ENCODE measurements around the gene GUCY2C.
"Not testable (repeated sequence)": the region's sequence is repeated elsewhere in the genome, so short reads cannot be mapped to it uniquely, and the experiment has no call there.

The GUCY2C gene

GRCh38 chr12:14696265-14696741, at the start of gene GUCY2C:
GUCY2C (minus strand) TSS chr12:14696599; CDS start chr12:14696448, 151 bp downstream.
- no peak for DNase-seq

GRCh38 chr12:14743061-14743460, 46.7 kb upstream of the GUCY2C start:
- DNase-seq = no peak

DNA sequence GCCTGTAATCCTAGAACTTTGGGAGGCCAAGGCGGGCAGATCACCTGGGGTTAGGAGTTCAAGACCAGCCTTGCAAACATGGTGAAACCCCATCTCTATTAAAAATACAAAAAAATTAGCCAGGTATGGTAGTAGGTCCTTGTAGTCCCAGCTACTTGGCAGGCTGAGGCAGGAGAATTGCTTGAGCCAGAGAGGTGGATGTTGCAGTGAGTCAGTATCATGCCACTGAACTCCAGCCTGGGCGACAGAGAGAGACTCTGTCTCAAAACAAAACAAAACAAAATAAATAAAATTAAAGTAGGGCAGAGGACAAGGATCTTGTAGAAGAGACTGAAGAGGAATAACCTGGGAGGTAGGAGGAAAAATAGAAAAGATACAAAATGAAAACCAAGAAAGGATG, 45.5 kb upstream of the GUCY2C start:
- DNase-seq = no peak

DNA sequence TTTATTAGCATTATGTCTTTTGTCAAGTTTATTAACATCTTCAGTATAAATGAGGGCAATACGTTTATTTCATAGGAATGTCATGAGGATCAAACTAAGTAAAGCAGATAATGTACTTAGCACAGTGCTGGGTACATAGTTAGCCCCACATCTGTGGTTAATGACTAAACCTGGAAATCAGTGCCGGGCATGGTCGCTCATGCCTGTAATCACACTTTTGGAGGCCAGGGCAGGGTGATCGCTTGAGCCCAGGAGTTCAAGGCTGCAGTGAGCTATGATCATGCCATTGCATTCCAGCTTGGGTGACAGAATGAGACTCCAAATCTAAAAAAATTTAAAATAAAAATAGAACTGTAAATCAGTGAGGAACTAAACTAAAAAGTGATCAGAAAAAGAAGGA, 44.8 kb upstream of the GUCY2C start:
- no peak for DNase-seq

DNA sequence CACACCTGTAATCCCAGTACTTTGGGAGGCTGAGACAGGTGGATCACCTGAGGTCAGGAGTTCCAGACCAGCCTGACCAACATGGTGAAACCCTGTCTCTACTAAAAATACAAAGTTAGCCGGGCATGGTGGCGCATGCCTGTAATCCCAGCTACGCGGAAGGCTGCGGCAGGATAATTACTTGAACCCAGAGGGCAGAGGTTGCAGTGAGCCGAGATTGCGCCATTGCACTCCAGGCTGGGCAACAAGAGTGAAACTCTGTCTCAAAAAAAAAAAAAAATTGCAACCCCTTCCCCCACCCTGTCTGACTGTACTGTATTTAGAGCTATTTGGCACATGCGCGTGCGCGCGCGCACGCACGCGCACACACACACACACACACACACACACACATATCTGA, 40.0 kb upstream of the GUCY2C start:
- not testable (repeated sequence) for DNase-seq

GRCh38 chr12:14731821-14732220, 35.4 kb upstream of the GUCY2C start:
- DNase-seq = no peak

DNA sequence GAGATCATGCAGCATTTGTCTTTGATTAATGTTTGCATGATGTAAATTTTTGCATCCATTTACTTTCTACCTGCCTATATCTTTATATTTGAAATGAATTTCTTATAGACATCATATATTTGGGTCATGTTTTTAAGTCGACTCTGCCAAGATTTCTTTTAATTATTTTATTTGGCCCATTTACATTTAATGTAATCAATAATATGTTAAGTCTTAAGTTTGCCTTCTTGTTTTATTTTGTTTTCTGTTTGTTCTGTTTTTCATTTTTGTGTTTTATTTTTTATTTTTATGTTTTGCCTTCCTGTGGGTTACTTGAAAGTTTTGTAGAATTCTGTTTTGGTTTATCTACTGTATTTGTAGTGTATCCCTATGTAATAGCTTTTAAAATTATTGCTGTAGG, 33.2 kb upstream of the GUCY2C start:
- no peak for DNase-seq

- peak; percentile 15 for DNase-seq
Observed at GRCh38 chr12:14723763-14724162, 27.4 kb upstream of the GUCY2C start.

- no peak for DNase-seq
Observed at GRCh38 chr12:14716848-14717444, 20.5 kb upstream of the GUCY2C start.

GRCh38 chr12:14714437-14714836, 18.0 kb upstream of the GUCY2C start:
- DNase-seq = peak; percentile 60

DNA sequence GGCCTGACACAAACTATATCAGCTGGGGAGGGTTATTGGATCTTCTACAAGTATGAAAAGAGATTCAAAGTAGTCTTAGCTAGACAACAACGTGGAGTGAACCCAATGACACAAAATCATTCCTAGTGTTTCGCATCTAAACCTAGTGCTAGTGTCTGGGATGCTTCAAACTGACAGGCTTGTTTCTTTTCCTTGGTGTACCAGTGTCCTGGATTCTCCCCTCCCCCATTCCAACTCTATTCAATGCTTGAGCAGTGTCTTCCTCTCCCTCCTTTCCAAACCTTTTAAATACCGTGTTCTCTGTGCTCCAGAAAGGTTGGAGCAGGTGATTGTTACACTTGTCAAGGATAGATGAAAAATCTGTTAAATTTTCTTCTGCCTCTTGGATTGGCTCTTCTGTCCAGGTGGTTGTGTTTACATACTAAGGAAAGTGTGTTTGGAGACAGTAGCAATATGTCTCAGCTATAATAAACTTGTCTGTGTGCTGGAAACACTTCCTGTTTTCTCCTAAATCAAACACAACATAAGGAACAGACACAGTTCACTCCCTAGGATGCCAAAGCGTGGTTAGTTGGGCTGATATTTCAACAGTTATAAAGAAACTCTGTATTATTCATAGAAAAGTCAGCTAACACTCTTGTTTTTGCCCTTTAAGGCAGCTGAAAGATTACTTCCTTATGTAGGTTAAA, 14.4 kb upstream of the GUCY2C start:
- no peak for DNase-seq

GRCh38 chr12:14701809-14702568, 5.6 kb upstream of the GUCY2C start:
- no peak for DNase-seq

DNA sequence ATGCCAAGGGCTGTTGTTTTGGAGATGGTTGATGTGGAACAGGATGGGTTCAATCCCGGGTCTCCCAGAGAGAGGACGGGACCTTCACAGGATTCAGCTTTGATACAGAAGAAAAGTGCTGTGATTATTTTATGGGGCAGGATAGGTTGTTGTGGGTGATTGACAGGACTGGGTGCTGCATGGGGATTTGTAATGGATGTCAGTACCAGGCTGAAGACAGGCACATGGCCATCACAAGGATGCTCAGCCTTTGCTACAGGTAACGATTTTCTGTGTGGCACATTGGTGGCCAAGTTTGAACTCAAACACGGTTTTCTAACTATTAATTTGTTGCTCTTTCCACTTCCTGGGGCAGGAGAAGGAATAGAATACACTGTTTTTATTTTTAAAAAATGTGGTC, 4.5 kb upstream of the GUCY2C start:
- DNase-seq = no peak

- DNase-seq = no peak
Observed at GRCh38 chr12:14699923-14700322, 3.5 kb upstream of the GUCY2C start.

DNA sequence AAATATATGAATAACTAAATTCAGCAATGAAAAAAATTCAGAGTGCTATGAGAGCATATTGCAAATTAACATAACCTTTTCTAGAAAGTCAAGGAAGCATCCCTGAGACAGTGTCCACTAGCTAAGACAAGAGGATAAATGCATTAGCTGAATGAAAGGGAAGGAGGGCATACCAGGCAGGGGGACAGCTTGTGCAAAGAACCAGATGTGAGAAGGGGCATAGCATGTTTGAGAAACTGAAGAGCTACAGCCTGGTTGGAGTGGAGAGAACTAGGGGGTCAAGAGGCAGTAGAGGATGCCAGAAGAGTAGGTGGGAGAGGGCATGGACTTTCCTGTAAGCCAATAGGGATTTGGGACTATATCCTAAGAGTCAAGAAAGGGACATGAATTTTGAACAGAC, 2.2 kb upstream of the GUCY2C start:
- DNase-seq = no peak

- DNase-seq = no peak
Observed at GRCh38 chr12:14695715-14696141, 671 bp downstream of the GUCY2C start.

GRCh38 chr12:14694970-14695369, 1.4 kb downstream of the GUCY2C start:
- no peak for DNase-seq

GRCh38 chr12:14694145-14694714, 2.2 kb downstream of the GUCY2C start:
- DNase-seq = no peak

DNA sequence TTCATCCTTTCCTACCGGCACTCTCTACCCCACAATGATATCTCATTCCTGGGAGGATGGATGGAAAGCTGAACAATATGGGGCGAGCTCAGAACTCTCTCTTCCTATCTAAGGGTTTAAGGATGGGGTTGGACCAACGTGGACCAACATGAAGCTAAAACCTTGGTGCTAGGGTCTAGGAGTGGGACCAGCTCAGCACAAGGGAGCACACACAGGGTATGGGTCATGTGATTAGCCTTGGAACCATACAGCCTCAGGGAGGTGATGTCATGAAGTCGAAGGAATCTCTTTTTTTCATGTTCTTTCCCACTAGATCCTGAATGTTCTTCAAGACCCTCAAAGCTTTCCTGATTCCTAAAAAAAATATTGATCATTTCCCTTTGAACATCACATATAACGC, 3.3 kb downstream of the GUCY2C start:
- DNase-seq = no peak

- DNase-seq = peak; percentile 51
Observed at GRCh38 chr12:14691560-14691959, 4.8 kb downstream of the GUCY2C start.

DNA sequence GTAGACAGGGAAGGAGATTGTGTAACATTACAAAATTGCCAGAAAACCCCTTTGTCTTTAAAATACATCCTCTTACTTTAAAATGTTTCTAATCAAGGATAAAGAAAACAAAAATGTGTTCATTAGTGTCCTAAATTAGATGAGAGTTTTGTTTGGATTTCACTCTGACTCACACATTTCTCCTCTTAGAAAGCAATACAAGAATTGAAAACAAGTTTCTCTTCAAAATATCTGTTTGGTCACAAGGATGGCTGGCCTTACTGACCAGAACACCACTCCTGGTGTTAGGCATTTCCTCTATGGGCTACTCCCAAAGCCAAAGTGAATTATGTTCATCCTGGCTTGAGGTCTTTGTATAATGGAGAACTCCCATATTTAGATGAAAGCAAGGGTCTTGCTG, 6.4 kb downstream of the GUCY2C start:
- no peak for DNase-seq

- no peak for DNase-seq
Observed at GRCh38 chr12:14689144-14689543, 7.3 kb downstream of the GUCY2C start.

DNA sequence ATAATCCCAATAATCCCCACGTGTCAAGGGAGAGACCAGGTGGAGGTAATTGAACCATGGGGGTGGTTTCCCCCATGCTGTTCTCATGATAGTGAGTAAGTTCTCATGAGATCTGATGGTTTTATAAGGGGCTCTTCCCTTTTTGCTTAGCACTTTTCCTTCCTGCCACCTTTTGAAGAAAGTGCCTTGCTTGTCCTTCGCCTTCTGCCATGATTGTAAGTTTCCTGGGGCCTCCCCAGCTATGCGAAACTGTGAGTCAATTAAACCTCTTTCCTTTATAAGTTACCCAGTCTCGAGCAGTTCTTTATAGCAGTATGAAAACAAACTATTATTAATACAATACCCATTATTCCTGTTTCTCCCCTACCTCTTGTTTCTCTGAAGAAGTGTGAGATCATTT, 14.2 kb downstream of the GUCY2C start:
- DNase-seq = not testable (repeated sequence)

- no peak for DNase-seq
Observed at GRCh38 chr12:14681625-14682024, 14.8 kb downstream of the GUCY2C start.

Data from NCI-H1092 treated with DMSO at 0.1 percent for 48 hours (cell line).